GM12891 (cell line): ENCODE data around the gene TMED1.

ENCODE experiments used
- POLR2A ChIP-seq: IDR thresholded peaks from 2 replicates; pipeline ENCODE4 v1.6.1; 2011; ENCODE audit warnings: low read depth, low read length, control low read depth
- POLR2AphosphoS5 ChIP-seq: IDR thresholded peaks from 2 replicates; pipeline ENCODE4 v1.6.1; 2011; ENCODE audit warnings: low read depth, low read length, control low read depth

DNA sequence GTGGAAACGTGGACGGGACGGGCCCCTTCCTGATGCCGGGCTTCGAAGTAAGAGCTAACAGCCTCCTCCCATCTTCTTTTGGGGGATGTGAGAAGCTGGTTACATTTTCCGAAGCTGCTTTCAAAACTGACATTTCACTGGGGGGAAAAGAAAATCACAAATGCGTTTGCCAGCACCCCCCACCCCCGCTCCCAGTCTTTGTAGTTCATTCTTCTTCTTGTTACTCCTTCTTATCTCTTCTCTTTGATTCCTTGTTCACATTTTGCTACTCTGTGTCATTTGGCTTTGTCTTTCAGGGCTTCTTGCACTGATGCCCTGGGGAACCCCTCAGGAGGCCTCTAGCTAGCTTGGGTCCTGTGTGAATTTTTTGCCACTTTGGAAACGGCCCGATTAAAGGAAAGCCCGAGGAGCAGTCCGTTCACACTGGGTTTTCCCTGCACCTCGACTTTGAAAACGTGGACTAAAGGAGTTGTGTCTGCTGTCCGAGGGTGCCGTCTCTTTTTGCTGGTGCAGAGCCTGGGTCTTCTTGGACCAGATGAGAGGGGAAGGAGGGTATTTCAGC, 36.6 kb upstream of the TMED1 start:
- TF ChIP-seq POLR2A: no peak
- no peak for TF ChIP-seq POLR2AphosphoS5
